Breast epithelium (tissue), 4 donors: Measurements from ENCODE around the gene ZNF653. TPM values are rescaled to one million over a fixed set of nuclear protein-coding genes. Genes with fewer than 3 reads are reported as not detected.

ENCODE experiments used
- DNase-seq, 2 donors: peaks; one replicate each; pipeline ENCODE4 v3.0.0-alpha.2; 2019; ENCODE audit warnings: low spot score in 2 of 2
- H3K27ac ChIP-seq, 2 donors: fragments of 200-600 bp; sonication (generic) in 1 of 2; one replicate each; pipeline ENCODE4 v1.5.1; 2016 to 2019; ENCODE audit warnings: mild to moderate bottlenecking in 1 of 2
- H3K27me3 ChIP-seq, 2 donors: fragments of 200-600 bp; sonication (generic) in 1 of 2; one replicate each; pipeline versions ENCODE4 v1.5.1 to v1.6.0; 2017 to 2019; ENCODE audit warnings: control low read depth in 1 of 2, mild to moderate bottlenecking in 1 of 2
- H3K36me3 ChIP-seq: fragments of 200-600 bp; one replicate; pipeline ENCODE4 v1.5.1; 2019
- H3K4me1 ChIP-seq, 2 donors: fragments of 200-600 bp; sonication (generic); one replicate each; pipeline ENCODE4 v1.5.1; 2016 to 2019; ENCODE audit warnings: control low read depth in 1 of 2
- H3K4me3 ChIP-seq, 3 donors: fragments of 200-600 bp; sonication (generic); 1 replicate in 2 of 3; 2 replicates in 1 of 3; pipeline ENCODE4 v1.5.1; 2016 to 2019; ENCODE audit warnings: mild to moderate bottlenecking in 3 of 3, moderate library complexity in 2 of 3
- H3K9me3 ChIP-seq, 2 donors: fragments of 200-600 bp; sonication (generic) in 1 of 2; one replicate each; pipeline ENCODE4 v1.5.1; 2016 to 2019; ENCODE audit warnings: control low read depth in 1 of 2
- POLR2A ChIP-seq: fragments of 450-650 bp; IDR thresholded peaks from one replicate; pipeline ENCODE4 v1.6.1; 2016; ENCODE audit warnings: antibody characterized with exemption, mild to moderate bottlenecking, moderate library complexity
- POLR2AphosphoS5 ChIP-seq, 3 donors: sonication (generic); formaldehyde crosslinking; IDR thresholded peaks; one replicate each; pipeline ENCODE4 v1.6.1; 2017; ENCODE audit warnings: antibody characterized with exemption in 3 of 3
- intact Hi-C: fragments of 100-400 bp; cut with DNase I; formaldehyde crosslinking; loops from one replicate; pipeline ENCODE4 v1.15.1; 2023; ENCODE audit warnings: low total_unique reads
- total RNA-seq, 3 donors: library from RNA; depleted of rRNA; stranded (reverse); fragments of >200 nt; gene quantifications; one replicate each; pipeline ENCODE4 v1.1.0, GENCODE V29; 2016
- TF ChIP-seq, protein P1 (sequence below), 3 donors: fragments of 450-650 bp; IDR thresholded peaks; one replicate each; pipeline ENCODE4 v1.5.1; 2016 to 2017; ENCODE audit warnings: antibody characterized with exemption in 3 of 3, mild to moderate bottlenecking in 3 of 3, moderate library complexity in 3 of 3

The ZNF653 gene
- total RNA-seq, 3 donors from 2014 or later = 3.4 to 14.0 (median 10.8) TPM

GRCh38 chr19:11530432-11530831 is 24.8 kb upstream of the ZNF653 start:
- Histone ChIP-seq H3K4me3 (no peak overlapping the region), H3K27me3 (no peaks in the 10 kb centered on the region), H3K27ac (no peak overlapping the region), H3K4me1 (peaks cover 3 to 7% of the 10 kb centered on the region in 2 donors), H3K9me3 (no peaks in the 10 kb centered on the region), H3K36me3 (no peaks in the 10 kb centered on the region)
- intact Hi-C loops = no loop called here
- no peak for TF ChIP-seq POLR2A
- no peak for TF ChIP-seq POLR2AphosphoS5 (IDR thresholded peaks at IDR 0.05)
- TF ChIP-seq, protein P1, sequence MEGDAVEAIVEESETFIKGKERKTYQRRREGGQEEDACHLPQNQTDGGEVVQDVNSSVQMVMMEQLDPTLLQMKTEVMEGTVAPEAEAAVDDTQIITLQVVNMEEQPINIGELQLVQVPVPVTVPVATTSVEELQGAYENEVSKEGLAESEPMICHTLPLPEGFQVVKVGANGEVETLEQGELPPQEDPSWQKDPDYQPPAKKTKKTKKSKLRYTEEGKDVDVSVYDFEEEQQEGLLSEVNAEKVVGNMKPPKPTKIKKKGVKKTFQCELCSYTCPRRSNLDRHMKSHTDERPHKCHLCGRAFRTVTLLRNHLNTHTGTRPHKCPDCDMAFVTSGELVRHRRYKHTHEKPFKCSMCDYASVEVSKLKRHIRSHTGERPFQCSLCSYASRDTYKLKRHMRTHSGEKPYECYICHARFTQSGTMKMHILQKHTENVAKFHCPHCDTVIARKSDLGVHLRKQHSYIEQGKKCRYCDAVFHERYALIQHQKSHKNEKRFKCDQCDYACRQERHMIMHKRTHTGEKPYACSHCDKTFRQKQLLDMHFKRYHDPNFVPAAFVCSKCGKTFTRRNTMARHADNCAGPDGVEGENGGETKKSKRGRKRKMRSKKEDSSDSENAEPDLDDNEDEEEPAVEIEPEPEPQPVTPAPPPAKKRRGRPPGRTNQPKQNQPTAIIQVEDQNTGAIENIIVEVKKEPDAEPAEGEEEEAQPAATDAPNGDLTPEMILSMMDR (IDR thresholded peaks at IDR 0.05) = no peak
- peak; percentile 67 to 73 for DNase-seq

DNA sequence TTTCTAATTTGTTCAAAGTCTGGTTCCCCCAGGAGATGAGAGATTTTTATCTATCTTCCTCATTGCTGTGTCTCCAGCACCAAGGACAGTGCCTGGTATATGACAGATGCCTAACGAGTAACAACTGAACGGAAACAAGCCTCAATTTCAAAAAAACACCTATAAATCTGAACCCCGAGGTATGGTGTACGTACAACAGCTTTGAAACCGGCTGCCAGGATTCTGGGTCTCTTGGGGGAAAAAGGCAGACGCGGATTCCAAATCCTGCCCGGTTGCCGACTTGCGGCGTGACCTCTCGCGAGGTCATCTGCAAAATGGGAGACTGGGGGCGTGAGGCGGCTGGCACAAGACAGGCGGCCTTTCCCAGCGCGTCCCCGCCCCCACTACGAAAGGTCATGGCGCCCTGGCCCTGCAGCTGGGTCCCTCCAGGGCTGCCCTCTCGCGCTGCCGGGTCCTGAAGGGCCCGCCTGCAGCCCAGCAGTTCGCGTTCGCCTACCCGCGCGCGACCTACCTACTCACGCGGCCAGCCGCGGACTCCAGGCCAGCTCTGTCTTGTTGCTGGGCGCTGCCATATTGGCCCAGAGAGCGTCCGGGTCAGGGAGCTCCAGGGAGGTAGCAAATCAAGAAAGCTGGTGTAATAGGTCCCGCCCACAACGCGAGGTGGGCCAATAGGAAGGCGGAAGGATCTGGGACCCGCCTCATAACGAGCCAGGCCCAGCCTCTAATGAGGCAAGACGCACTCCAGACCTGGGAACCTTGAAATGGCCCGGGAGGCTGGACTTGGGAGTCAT is 23.1 kb upstream of the ZNF653 start, which contains the start of gene ECSIT:
ECSIT (minus strand) TSS at position 584 of the 791 bp plus-strand sequence. CDS start 9,964 bp downstream, outside the sequence.
- H3K4me1 ChIP-seq = peaks cover 3 to 7% of the 10 kb centered on the region in 2 donors

DNA sequence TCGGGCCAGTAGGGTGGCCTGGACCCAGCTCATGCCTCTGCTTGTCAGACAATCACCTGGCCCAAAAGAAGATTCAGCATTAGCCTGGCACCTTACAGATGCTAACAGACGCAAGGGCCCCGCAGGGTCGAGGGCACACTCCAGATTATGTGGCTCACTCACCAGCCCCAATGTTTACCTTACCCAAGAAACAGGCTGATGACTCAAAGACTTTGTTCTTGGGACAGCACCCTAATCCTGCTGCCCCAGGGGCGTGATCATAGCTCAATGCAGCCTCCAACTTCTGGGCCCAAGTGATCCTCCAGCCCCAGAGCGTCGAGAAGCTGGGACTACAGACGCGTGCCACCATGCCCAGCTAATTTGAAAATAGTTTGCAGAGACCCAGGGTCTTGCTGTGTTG is 13.5 kb upstream of the ZNF653 start:
- TF ChIP-seq, protein P1 (IDR thresholded peaks at IDR 0.05) = no peak
- TF ChIP-seq POLR2A = no peak
- TF ChIP-seq POLR2AphosphoS5 (IDR thresholded peaks at IDR 0.05) = no peak
- Histone ChIP-seq H3K4me3 (no peak overlapping the region), H3K4me1 (no peaks in the 10 kb centered on the region), H3K27me3 (no peaks in the 10 kb centered on the region), H3K9me3 (no peaks in the 10 kb centered on the region), H3K27ac (no peak overlapping the region), H3K36me3 (no peaks in the 10 kb centered on the region)
- intact Hi-C loops = no loop called here
- no peak for DNase-seq

More for the DNA sequence above, 23.1 kb upstream of the ZNF653 start, which contains the start of gene ECSIT:
- H3K4me3 ChIP-seq = peak within 1 kb of the TSS; percentile 82 to 92 (median 86)
- intact Hi-C loops = no loop called here
- peak; percentile 98 for DNase-seq
- TF ChIP-seq, protein P1 (IDR thresholded peaks at IDR 0.05) = no peak
- TF ChIP-seq POLR2AphosphoS5 (IDR thresholded peaks at IDR 0.05) (peak; percentile 66 to 73 (median 67)), POLR2A (peak; percentile 34)
- H3K27me3 ChIP-seq = no peaks in the 10 kb centered on the region
- H3K9me3 ChIP-seq = no peaks in the 10 kb centered on the region
- H3K36me3 ChIP-seq = no peaks in the 10 kb centered on the region
- peak within 1 kb of the TSS; percentile 86 to 91 for H3K27ac ChIP-seq

DNA sequence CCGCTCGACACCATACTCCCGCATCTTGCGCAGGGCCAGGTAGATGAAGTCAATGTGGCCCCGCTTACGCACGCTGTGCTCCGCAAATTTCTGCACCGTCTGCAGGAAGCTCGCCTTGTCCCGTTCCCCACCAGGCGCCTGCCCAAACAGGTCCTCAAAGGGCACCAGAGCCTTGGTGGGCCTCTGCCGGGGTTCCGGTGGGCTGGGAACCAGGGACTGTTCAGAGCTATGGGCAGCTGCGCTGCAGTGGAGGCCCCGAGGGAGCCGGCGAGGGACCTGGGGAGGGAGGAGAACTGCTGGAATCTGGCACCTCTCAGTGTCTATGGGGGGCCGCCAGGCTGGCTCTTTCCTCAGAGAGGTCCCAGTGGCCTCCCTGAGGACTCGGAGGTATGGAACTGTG is 8.3 kb upstream of the ZNF653 start:
- no peak for DNase-seq
- TF ChIP-seq POLR2A = no peak
- no peak for TF ChIP-seq POLR2AphosphoS5 (IDR thresholded peaks at IDR 0.05)
- TF ChIP-seq, protein P1 (IDR thresholded peaks at IDR 0.05) = no peak
- no peaks in the 10 kb centered on the region for H3K9me3 ChIP-seq
- no peaks in the 10 kb centered on the region for H3K36me3 ChIP-seq
- H3K27ac ChIP-seq = no peak overlapping the region
- H3K27me3 ChIP-seq = no peaks in the 10 kb centered on the region
- H3K4me1 ChIP-seq = no peaks in the 10 kb centered on the region
- H3K4me3 ChIP-seq = no peak overlapping the region
- intact Hi-C loops = no loop called here

DNA sequence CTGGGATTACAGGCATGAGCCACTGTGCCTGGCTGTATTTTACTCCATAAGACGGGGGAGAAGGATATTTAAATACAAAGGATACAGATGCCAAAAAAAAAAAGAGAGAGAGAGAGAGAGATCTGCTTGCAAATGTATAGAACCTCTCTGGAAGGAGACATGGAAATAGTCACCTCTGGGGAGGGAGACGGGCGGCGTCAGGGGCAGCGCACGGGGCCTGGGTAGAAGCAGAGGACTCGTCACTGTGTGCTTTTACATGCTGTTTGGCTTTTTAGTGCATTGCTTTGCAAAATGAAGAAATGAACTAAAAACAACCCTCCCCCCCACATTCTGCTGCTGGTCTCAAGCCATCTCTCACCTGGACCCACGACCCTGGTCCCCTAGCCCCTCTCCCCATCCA is 4.8 kb upstream of the ZNF653 start:
- no peak for DNase-seq
- Histone ChIP-seq H3K4me3 (no peak overlapping the region), H3K4me1 (peaks cover 0 to 4% of the 10 kb centered on the region in 2 donors), H3K27ac (no peak overlapping the region), H3K9me3 (no peaks in the 10 kb centered on the region), H3K27me3 (no peaks in the 10 kb centered on the region), H3K36me3 (no peaks in the 10 kb centered on the region)
- intact Hi-C loops = no loop called here
- TF ChIP-seq, protein P1 (IDR thresholded peaks at IDR 0.05) = no peak
- TF ChIP-seq POLR2AphosphoS5 (IDR thresholded peaks at IDR 0.05) (no peak), POLR2A (no peak)
